Measurements from ENCODE around the gene HENMT1. TPM values are rescaled to one million over a fixed set of nuclear protein-coding genes. Genes with fewer than 3 reads are reported as not detected.

HENMT1 gene
- polyA plus RNA-seq, 1 donor from 2014 or later: 10.1 TPM

DNA sequence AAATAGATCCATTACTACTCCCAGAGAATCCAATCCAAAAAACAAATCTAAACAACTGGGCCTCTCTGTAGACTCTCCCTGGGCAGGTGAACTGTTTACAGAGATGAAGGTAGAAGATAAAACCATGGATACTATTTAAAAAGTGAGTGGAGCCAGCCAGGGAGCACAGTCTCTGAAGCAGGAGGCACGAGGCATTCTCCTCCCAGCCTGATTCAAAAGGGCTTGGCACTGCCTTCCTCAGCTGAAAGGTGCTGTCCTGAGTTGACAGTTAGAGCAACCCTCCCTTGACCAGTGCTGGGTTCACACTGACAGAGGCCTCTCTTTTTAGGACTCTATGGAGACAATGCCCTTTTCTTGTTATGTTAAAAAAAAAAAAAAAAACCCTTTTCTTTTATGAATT is 36.8 kb downstream of the HENMT1 start:
- H3K9me3 Mint-ChIP-seq: no peaks in the 10 kb centered on the region
- H3K36me3 Mint-ChIP-seq: peaks cover 7% of the 10 kb centered on the region
- H3K27ac Mint-ChIP-seq: no peak overlapping the region
- no peaks in the 10 kb centered on the region for H3K27me3 Mint-ChIP-seq
- no peaks in the 10 kb centered on the region for H3K4me1 Mint-ChIP-seq
- no peak overlapping the region for H3K4me3 Mint-ChIP-seq

GRCh38 chr1:108617724-108618056 is 43.2 kb downstream of the HENMT1 start:
- H3K27me3 Mint-ChIP-seq: no peaks in the 10 kb centered on the region
- H3K9me3 Mint-ChIP-seq: no peaks in the 10 kb centered on the region

GRCh38 chr1:108617008-108617723 is 43.7 kb downstream of the HENMT1 start:
- Mint-ChIP-seq H3K27me3 (no peaks in the 10 kb centered on the region), H3K9me3 (no peaks in the 10 kb centered on the region)

More at GRCh38 chr1:108617724-108618056, 43.2 kb downstream of the HENMT1 start:
- no peak overlapping the region for H3K4me3 Mint-ChIP-seq
- H3K36me3 Mint-ChIP-seq: peaks cover 2% of the 10 kb centered on the region
- no peaks in the 10 kb centered on the region for H3K4me1 Mint-ChIP-seq
- H3K27ac Mint-ChIP-seq: no peak overlapping the region

GRCh38 chr1:108615544-108615943 is 45.3 kb downstream of the HENMT1 start:
- H3K27me3 Mint-ChIP-seq: no peaks in the 10 kb centered on the region
- no peaks in the 10 kb centered on the region for H3K9me3 Mint-ChIP-seq
- no peak overlapping the region for H3K27ac Mint-ChIP-seq
- no peak overlapping the region for H3K4me3 Mint-ChIP-seq
- no peaks in the 10 kb centered on the region for H3K36me3 Mint-ChIP-seq
- no peaks in the 10 kb centered on the region for H3K4me1 Mint-ChIP-seq

More at GRCh38 chr1:108617008-108617723, 43.7 kb downstream of the HENMT1 start:
- no peak overlapping the region for H3K27ac Mint-ChIP-seq
- H3K36me3 Mint-ChIP-seq: peaks cover 2% of the 10 kb centered on the region
- H3K4me3 Mint-ChIP-seq: no peak overlapping the region
- no peaks in the 10 kb centered on the region for H3K4me1 Mint-ChIP-seq

- Mint-ChIP-seq H3K36me3 (peaks cover 5% of the 10 kb centered on the region), H3K27me3 (no peaks in the 10 kb centered on the region), H3K4me1 (peaks cover 0 to 3% (median 0%) of the 10 kb centered on the region in 3 donors), H3K9me3 (no peaks in the 10 kb centered on the region), H3K27ac (no peak overlapping the region), H3K4me3 (no peak overlapping the region)
These were observed 48.4 kb downstream of the HENMT1 start for GRCh38 chr1:108612496-108612895.

- no peaks in the 10 kb centered on the region for H3K27me3 Mint-ChIP-seq
- no peak overlapping the region for H3K4me3 Mint-ChIP-seq
- no peaks in the 10 kb centered on the region for H3K9me3 Mint-ChIP-seq
- no peak overlapping the region for H3K27ac Mint-ChIP-seq
- peaks cover 5% of the 10 kb centered on the region for H3K36me3 Mint-ChIP-seq
- H3K4me1 Mint-ChIP-seq: peaks cover 0 to 3% (median 0%) of the 10 kb centered on the region in 3 donors
These were observed 48.9 kb downstream of the HENMT1 start for GRCh38 chr1:108611984-108612383.

DNA sequence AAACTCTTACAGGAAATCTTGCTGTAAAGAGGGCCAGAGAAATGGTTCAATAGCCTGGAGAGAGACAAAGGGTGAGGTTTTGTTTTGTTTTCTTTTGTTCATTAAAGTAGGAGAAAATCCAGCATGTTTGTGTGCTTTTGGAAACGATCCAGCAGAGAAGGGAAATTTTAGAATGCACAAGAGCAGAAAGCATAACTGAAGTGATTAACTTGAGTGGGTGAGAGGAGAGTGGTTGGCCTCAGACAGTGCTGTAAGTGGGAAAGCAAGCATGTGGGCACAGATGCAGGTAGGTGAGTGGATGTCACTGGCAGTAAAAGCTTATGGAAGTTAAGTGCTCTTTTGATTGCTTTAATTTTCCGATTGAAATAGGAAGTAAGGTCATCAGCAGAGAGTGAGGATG is 50.8 kb downstream of the HENMT1 start:
- Mint-ChIP-seq H3K27ac (peak overlapping the region in 1 of 3 donors; percentile 71), H3K4me1 (peaks cover 0 to 3% (median 0%) of the 10 kb centered on the region in 3 donors), H3K36me3 (peaks cover 5% of the 10 kb centered on the region), H3K9me3 (no peaks in the 10 kb centered on the region), H3K4me3 (no peak overlapping the region), H3K27me3 (no peaks in the 10 kb centered on the region)

GRCh38 chr1:108609483-108610049 is 51.3 kb downstream of the HENMT1 start:
- Mint-ChIP-seq H3K36me3 (peaks cover 5% of the 10 kb centered on the region), H3K4me1 (peaks cover 0 to 3% (median 0%) of the 10 kb centered on the region in 3 donors), H3K9me3 (no peaks in the 10 kb centered on the region), H3K27ac (peak overlapping the region in 1 of 3 donors; percentile 53), H3K4me3 (no peak overlapping the region), H3K27me3 (no peaks in the 10 kb centered on the region)

GRCh38 chr1:108606478-108606877 is 54.4 kb downstream of the HENMT1 start:
- Mint-ChIP-seq H3K9me3 (no peaks in the 10 kb centered on the region), H3K4me1 (peaks cover 0 to 3% (median 1%) of the 10 kb centered on the region in 3 donors), H3K27ac (no peak overlapping the region), H3K4me3 (no peak overlapping the region), H3K27me3 (no peaks in the 10 kb centered on the region), H3K36me3 (peaks cover 5% of the 10 kb centered on the region)

GRCh38 chr1:108605633-108606032 is 55.3 kb downstream of the HENMT1 start:
- Mint-ChIP-seq H3K36me3 (peaks cover 5% of the 10 kb centered on the region), H3K27me3 (no peaks in the 10 kb centered on the region), H3K27ac (no peak overlapping the region), H3K9me3 (no peaks in the 10 kb centered on the region), H3K4me3 (no peak overlapping the region), H3K4me1 (peaks cover 0 to 3% (median 1%) of the 10 kb centered on the region in 3 donors)

GRCh38 chr1:108601708-108602410 is 59.0 kb downstream of the HENMT1 start:
- Mint-ChIP-seq H3K27me3 (no peaks in the 10 kb centered on the region), H3K4me1 (peaks cover 3 to 7% (median 4%) of the 10 kb centered on the region in 3 donors), H3K4me3 (no peak overlapping the region), H3K27ac (no peak overlapping the region), H3K36me3 (peaks cover 4% of the 10 kb centered on the region), H3K9me3 (no peaks in the 10 kb centered on the region)

- peaks cover 4% of the 10 kb centered on the region for H3K36me3 Mint-ChIP-seq
- H3K9me3 Mint-ChIP-seq: no peaks in the 10 kb centered on the region
- no peaks in the 10 kb centered on the region for H3K27me3 Mint-ChIP-seq
- no peak overlapping the region for H3K4me3 Mint-ChIP-seq
- H3K27ac Mint-ChIP-seq: no peak overlapping the region
- H3K4me1 Mint-ChIP-seq: peaks cover 3 to 7% (median 4%) of the 10 kb centered on the region in 3 donors
These were observed 60.4 kb downstream of the HENMT1 start for GRCh38 chr1:108600504-108600903.

GRCh38 chr1:108598340-108598739 is 62.6 kb downstream of the HENMT1 start:
- H3K36me3 Mint-ChIP-seq: peaks cover 4% of the 10 kb centered on the region
- H3K4me1 Mint-ChIP-seq: peaks cover 4 to 7% (median 5%) of the 10 kb centered on the region in 3 donors
- no peak overlapping the region for H3K4me3 Mint-ChIP-seq
- no peaks in the 10 kb centered on the region for H3K9me3 Mint-ChIP-seq
- no peaks in the 10 kb centered on the region for H3K27me3 Mint-ChIP-seq
- no peak overlapping the region for H3K27ac Mint-ChIP-seq
